SU-DHL-6 (cell line): ENCODE results near the gene TMEM179B.

Experiments used
- CTCF ChIP-seq: fragments of 200-600 bp; sonication (generic); IDR thresholded peaks from one replicate; pipeline ENCODE4 v1.5.1; 2017; ENCODE audit warnings: antibody characterized with exemption, mild to moderate bottlenecking, low read length, moderate library complexity; ENCODE audit not compliant: insufficient read depth, poor library complexity, severe bottlenecking
- EZH2phosphoT487 ChIP-seq: fragments of 200-600 bp; sonication (generic), shearing (Covaris generic); conservative IDR thresholded peaks from 2 replicates; pipeline ENCODE4 v1.6.1; 2018; ENCODE audit warnings: mild to moderate bottlenecking, antibody characterized with exemption, low read length, moderate library complexity, mixed read lengths

GRCh38 chr11:62757846-62758788, 29.1 kb upstream of the TMEM179B start:
- TF ChIP-seq CTCF (no peak), EZH2phosphoT487 (no peak)
